Right atrium auricular region (tissue), 2 donors: ENCODE measurements around the gene ANKRD29. TPM values are rescaled to one million over a fixed set of nuclear protein-coding genes. Genes with fewer than 3 reads are reported as not detected.

Source experiments
- DNase-seq: peaks from one replicate; pipeline ENCODE4 v3.0.0-alpha.2; 2019; ENCODE audit warnings: low spot score
- H3K27ac ChIP-seq, 2 donors: fragments of 200-600 bp; sonication (generic); 1 replicate in 1 of 2; 2 replicates in 1 of 2; pipeline ENCODE4 v1.5.1; 2016 to 2019
- H3K27me3 ChIP-seq, 2 donors: fragments of 200-600 bp; sonication (generic); one replicate each; pipeline versions ENCODE4 v1.5.1 to v1.6.0; 2017 to 2019
- H3K36me3 ChIP-seq: fragments of 200-600 bp; sonication (generic); one replicate; pipeline ENCODE4 v1.5.1; 2016
- H3K4me1 ChIP-seq, 2 donors: fragments of 200-600 bp; sonication (generic); one replicate each; pipeline versions ENCODE4 v1.5.1 to v1.6.0; 2017 to 2019
- H3K4me3 ChIP-seq, 2 donors: fragments of 200-600 bp; sonication (generic); 1 replicate in 1 of 2; 2 replicates in 1 of 2; pipeline ENCODE4 v1.5.1; 2017 to 2019; ENCODE audit warnings: mild to moderate bottlenecking in 1 of 2, moderate library complexity in 1 of 2
- H3K9me3 ChIP-seq, 2 donors: fragments of 200-600 bp; sonication (generic); one replicate each; pipeline ENCODE4 v1.5.1; 2019
- total RNA-seq, 2 donors: library from RNA; depleted of rRNA; stranded (reverse); fragments of >200 nt; gene quantifications; one replicate each; pipeline ENCODE4 v1.1.0, GENCODE V29; 2016
- TF ChIP-seq, protein P1 (sequence below), 2 donors: fragments of 200-600 bp; sonication (generic); IDR thresholded peaks; one replicate each; pipeline ENCODE4 v1.5.1; 2019; ENCODE audit warnings: antibody characterized with exemption in 2 of 2

ANKRD29 gene
- total RNA-seq, 2 donors from 2014 or later = 2.2 to 3.5 TPM

DNA sequence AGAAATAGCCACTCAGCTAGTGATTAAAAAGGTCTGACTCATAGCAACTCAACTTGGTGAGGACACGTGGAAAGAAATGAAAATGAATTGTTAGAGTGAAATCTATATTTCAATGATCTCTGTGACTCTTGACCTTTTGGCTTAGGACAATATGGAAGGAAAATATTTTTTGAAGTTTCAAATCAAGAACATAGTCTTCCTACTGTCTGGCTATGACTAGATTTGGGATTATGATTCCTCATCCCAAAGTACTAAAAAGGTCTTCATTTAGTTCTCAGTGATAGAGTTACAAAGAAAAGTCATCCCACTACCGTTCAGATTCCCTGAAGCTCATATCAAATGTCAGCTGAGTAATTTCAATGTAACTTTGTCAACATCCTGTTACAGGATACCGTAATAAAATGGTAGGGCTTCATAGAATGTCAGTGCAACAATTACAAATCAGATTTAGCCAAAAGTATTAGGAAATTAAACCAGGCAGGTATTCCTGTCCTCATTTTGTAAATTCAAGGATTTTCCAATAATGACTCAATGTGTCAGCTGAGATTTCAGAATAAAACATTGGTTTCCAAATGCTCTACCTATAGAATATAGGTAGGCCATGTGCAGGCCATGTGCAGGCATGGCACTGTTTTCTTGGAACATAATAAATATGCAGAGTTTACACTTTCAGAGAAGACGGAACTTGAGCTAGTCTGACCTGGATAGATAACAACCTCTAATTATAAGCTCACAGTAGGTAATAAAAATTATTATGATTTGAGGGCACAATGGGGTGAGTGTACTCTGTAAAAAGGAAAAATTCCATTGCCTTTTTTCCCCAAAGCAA is 36.0 kb downstream of the ANKRD29 start:
- Histone ChIP-seq H3K27ac (no peak overlapping the region), H3K36me3 (no peaks in the 10 kb centered on the region), H3K27me3 (no peaks in the 10 kb centered on the region), H3K9me3 (no peaks in the 10 kb centered on the region), H3K4me3 (no peak overlapping the region), H3K4me1 (no peaks in the 10 kb centered on the region)
- TF ChIP-seq, protein P1, sequence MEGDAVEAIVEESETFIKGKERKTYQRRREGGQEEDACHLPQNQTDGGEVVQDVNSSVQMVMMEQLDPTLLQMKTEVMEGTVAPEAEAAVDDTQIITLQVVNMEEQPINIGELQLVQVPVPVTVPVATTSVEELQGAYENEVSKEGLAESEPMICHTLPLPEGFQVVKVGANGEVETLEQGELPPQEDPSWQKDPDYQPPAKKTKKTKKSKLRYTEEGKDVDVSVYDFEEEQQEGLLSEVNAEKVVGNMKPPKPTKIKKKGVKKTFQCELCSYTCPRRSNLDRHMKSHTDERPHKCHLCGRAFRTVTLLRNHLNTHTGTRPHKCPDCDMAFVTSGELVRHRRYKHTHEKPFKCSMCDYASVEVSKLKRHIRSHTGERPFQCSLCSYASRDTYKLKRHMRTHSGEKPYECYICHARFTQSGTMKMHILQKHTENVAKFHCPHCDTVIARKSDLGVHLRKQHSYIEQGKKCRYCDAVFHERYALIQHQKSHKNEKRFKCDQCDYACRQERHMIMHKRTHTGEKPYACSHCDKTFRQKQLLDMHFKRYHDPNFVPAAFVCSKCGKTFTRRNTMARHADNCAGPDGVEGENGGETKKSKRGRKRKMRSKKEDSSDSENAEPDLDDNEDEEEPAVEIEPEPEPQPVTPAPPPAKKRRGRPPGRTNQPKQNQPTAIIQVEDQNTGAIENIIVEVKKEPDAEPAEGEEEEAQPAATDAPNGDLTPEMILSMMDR (IDR thresholded peaks at IDR 0.05) = no peak
- no peak for DNase-seq

DNA sequence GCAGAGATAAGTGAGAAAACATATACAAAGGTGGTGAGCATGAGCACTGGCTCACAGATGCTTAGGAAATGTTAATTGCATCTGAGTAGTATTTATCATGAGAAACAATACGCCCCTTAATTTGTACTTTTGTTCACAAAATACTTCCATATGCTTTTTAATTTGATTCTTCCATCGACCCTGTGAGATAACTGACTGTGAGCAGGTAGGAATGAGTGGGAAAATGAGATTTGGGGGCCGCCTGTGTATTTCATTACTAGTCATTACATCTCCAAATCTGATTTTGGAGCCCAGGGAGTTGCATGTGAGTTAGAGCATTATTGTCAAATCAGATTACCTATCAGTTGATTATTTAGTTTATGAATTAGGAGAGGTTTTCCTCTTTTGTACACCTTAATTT is 39.7 kb downstream of the ANKRD29 start:
- Histone ChIP-seq H3K27me3 (no peaks in the 10 kb centered on the region), H3K36me3 (no peaks in the 10 kb centered on the region), H3K4me1 (peaks cover 0 to 13% of the 10 kb centered on the region in 2 donors), H3K4me3 (no peak overlapping the region), H3K9me3 (no peaks in the 10 kb centered on the region), H3K27ac (no peak overlapping the region)
- TF ChIP-seq, protein P1 (IDR thresholded peaks at IDR 0.05) = no peak
- no peak for DNase-seq

DNA sequence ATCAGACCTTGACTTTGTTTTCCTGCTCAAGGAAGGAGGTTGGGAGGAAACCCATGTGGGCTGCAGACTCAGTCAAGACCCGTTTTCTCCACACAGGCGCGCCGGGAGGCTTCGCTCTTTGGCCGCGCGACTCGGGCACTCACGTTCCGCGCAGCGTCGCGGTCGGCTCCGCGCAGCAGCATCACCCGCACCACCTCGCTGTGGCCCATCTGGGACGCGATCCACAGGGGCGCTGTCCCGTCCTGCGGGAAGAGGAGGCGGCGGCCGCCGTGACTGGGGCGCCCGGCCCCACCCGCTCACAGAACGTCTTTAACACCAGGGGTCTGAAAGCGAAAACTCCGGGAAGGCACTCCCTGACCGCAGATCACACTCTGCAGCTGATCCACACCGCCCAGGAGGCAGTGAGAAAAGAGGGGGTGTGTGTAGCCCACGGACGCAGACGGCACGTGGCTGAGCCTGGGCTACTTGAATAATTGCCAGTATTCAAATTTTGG is 43.3 kb downstream of the ANKRD29 start:
- Histone ChIP-seq H3K9me3 (no peaks in the 10 kb centered on the region), H3K4me1 (peaks cover 0 to 13% of the 10 kb centered on the region in 2 donors), H3K27me3 (no peaks in the 10 kb centered on the region), H3K4me3 (peak overlapping the region; percentile 37 to 54), H3K36me3 (no peaks in the 10 kb centered on the region), H3K27ac (peak overlapping the region; percentile 22 to 53)
- TF ChIP-seq, protein P1 (IDR thresholded peaks at IDR 0.05) = no peak
- DNase-seq = peak; percentile 59

DNA sequence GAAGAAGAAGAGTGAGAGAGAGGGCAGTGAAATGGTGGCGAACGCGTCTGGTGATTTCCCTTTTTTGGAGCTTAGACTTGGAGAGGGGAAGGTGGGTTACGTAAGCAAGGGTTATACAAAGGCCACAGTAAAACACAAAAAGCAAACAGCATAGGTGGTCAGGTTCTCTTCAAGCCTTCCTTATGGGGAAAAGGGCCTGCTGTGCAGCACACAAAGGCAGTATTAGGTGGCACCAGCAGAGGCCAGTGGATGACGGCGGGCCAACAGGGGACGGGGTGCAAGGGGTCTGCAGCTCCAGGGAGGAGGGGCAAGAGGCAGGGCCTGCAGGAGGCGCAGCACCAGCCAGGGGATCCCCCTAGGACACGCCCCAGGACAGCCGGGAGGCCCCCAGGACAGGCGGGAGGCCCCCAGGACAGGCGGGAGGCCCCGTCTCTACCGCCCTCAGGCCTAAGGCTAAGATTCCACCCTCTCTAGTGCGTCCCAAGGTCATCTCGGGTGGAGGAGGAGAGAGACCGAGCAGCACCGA is 43.8 kb downstream of the ANKRD29 start:
- Histone ChIP-seq H3K9me3 (no peaks in the 10 kb centered on the region), H3K27me3 (no peaks in the 10 kb centered on the region), H3K27ac (peak overlapping the region; percentile 22 to 53), H3K36me3 (no peaks in the 10 kb centered on the region), H3K4me1 (peaks cover 0 to 13% of the 10 kb centered on the region in 2 donors), H3K4me3 (peak overlapping the region; percentile 37 to 54)
- no peak for DNase-seq
- TF ChIP-seq, protein P1 (IDR thresholded peaks at IDR 0.05) = no peak

DNA sequence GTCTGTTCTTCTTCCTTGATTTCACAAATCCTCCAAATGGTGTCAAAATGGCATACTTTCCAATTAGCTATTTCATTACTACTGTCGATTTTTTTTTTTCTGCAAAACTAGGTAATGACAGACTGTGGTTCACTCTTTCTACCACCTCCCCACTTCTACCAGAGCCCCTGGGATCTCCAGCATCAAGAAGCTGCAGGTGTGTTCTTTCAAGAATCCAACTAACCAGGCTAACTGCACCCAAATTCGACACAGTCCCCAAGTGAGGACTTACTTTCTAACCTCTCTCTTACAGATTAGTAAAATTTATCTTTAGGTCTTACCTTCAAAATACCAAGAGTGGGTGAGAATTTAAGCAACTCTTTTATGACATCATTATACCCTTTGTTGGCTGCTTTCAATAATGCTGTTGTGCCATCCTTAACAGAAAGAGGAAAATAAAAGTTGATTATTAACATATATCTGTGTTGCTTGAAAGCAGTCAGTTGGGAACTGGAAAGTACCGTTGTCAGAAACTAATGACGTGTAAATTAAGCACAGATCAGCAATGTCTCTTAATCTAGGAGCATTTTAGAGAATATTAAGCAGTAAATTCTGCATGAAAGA is 45.2 kb downstream of the ANKRD29 start:
- Histone ChIP-seq H3K9me3 (no peaks in the 10 kb centered on the region), H3K27ac (no peak overlapping the region), H3K4me3 (no peak overlapping the region), H3K36me3 (no peaks in the 10 kb centered on the region), H3K4me1 (peaks cover 0 to 13% of the 10 kb centered on the region in 2 donors), H3K27me3 (no peaks in the 10 kb centered on the region)
- TF ChIP-seq, protein P1 (IDR thresholded peaks at IDR 0.05) = no peak
- DNase-seq = no peak
